ENCODE results near the gene SLC15A3.

SLC15A3 gene

GRCh38 chr11:60928563-60929001 lies 23.4 kb downstream of the SLC15A3 start:
- no peak for DNase-seq (ENCODE audit: low read depth in 2 of 2)

- DNase-seq (ENCODE audit: low read depth in 2 of 2) = no peak
Measured at GRCh38 chr11:60927600-60927999, 24.4 kb downstream of the SLC15A3 start.

GRCh38 chr11:60927061-60927592 lies 24.8 kb downstream of the SLC15A3 start:
- DNase-seq (ENCODE audit: low read depth in 2 of 2) = no peak

- no peak for DNase-seq (ENCODE audit: low read depth in 2 of 2)
Measured at GRCh38 chr11:60926500-60926899, 25.5 kb downstream of the SLC15A3 start.

- no peak for DNase-seq (ENCODE audit: low read depth in 2 of 2)
Measured at GRCh38 chr11:60925868-60926267, 26.1 kb downstream of the SLC15A3 start.

GRCh38 chr11:60924906-60925853 lies 26.8 kb downstream of the SLC15A3 start:
- no peak for DNase-seq (ENCODE audit: low read depth in 2 of 2)

GRCh38 chr11:60924110-60924905 lies 27.7 kb downstream of the SLC15A3 start, which contains the start of gene TMEM132A:
Gene TMEM132A, plus strand, starts transcription at chr11:60924460. Its CDS starts 174 bp downstream, at chr11:60924634.
- DNase-seq (ENCODE audit: low read depth in 2 of 2) = no peak

GRCh38 chr11:60923800-60924109 lies 28.2 kb downstream of the SLC15A3 start:
- no peak for DNase-seq (ENCODE audit: low read depth in 2 of 2)

GRCh38 chr11:60923326-60923725 lies 28.6 kb downstream of the SLC15A3 start:
- no peak for DNase-seq (ENCODE audit: low read depth in 2 of 2)

- DNase-seq (ENCODE audit: low read depth in 2 of 2) = no peak
Measured at GRCh38 chr11:60922906-60923305, 29.1 kb downstream of the SLC15A3 start.

GRCh38 chr11:60921777-60922335 lies 30.1 kb downstream of the SLC15A3 start:
- DNase-seq (ENCODE audit: low read depth in 2 of 2) = no peak

- DNase-seq (ENCODE audit: low read depth in 2 of 2) = no peak
Measured at GRCh38 chr11:60921259-60921658, 30.7 kb downstream of the SLC15A3 start.

- DNase-seq (ENCODE audit: low read depth in 2 of 2) = no peak
Measured at GRCh38 chr11:60919956-60920355, 32.0 kb downstream of the SLC15A3 start.

- no peak for DNase-seq (ENCODE audit: low read depth in 2 of 2)
Measured at GRCh38 chr11:60919320-60919719, 32.7 kb downstream of the SLC15A3 start.

GRCh38 chr11:60918939-60919265 lies 33.1 kb downstream of the SLC15A3 start:
- no peak for DNase-seq (ENCODE audit: low read depth in 2 of 2)

- no peak for DNase-seq (ENCODE audit: low read depth in 2 of 2)
Measured at GRCh38 chr11:60918251-60918938, 33.6 kb downstream of the SLC15A3 start.

- no peak for DNase-seq (ENCODE audit: low read depth in 2 of 2)
Measured at GRCh38 chr11:60917267-60917666, 34.7 kb downstream of the SLC15A3 start.

GRCh38 chr11:60916669-60917206 lies 35.2 kb downstream of the SLC15A3 start:
- no peak for DNase-seq (ENCODE audit: low read depth in 2 of 2)

- DNase-seq (ENCODE audit: low read depth in 2 of 2) = peak; percentile 58
Measured at GRCh38 chr11:60915248-60915914, 36.6 kb downstream of the SLC15A3 start.

- DNase-seq (ENCODE audit: low read depth in 2 of 2) = peak in 1 of 2 donors; percentile 25
Measured at GRCh38 chr11:60914633-60915247, 37.2 kb downstream of the SLC15A3 start.
